Esophagus squamous epithelium (tissue), 4 donors: ENCODE measurements around the gene NR2C2AP.

Source experiments
- CTCF ChIP-seq, 6 experiments: fragments of 450-650 bp in 4 of 6; fragments of 200-600 bp in 2 of 6; sonication (generic) in 2 of 6; IDR thresholded peaks; one replicate each; pipeline ENCODE4 v1.5.1; 2016 to 2019; ENCODE audit warnings: antibody characterized with exemption in 6 of 6, mild to moderate bottlenecking in 4 of 6, moderate library complexity in 4 of 6
- POLR2A ChIP-seq, 4 donors: fragments of 450-650 bp; IDR thresholded peaks; one replicate each; pipeline ENCODE4 v1.6.1; 2017; ENCODE audit warnings: antibody characterized with exemption in 4 of 4, mild to moderate bottlenecking in 4 of 4, moderate library complexity in 3 of 4

GRCh38 chr19:19213426-19214158 is 10.4 kb upstream of the NR2C2AP start:
- TF ChIP-seq CTCF (IDR thresholded peaks at IDR 0.05) (no peak), POLR2A (IDR thresholded peaks at IDR 0.05) (no peak)
